ENCODE results near the gene TXNRD1.

TXNRD1 gene

GRCh38 chr12:104249017-104249416, 33.4 kb downstream of the TXNRD1 start:
- TF ChIP-seq CTCF (IDR thresholded peaks at IDR 0.05; ENCODE audit: low read depth, low read length, missing control alignments): no peak
- no peak for DNase-seq (ENCODE audit: low read depth)
- H3K4me3 ChIP-seq (ENCODE audit: low read depth, low read length): no peak overlapping the region

- no peak for DNase-seq (ENCODE audit: low read depth)
- no peak for TF ChIP-seq CTCF (IDR thresholded peaks at IDR 0.05; ENCODE audit: low read depth, low read length, missing control alignments)
- H3K4me3 ChIP-seq (ENCODE audit: low read depth, low read length): no peak overlapping the region
Measured at GRCh38 chr12:104249898-104250297, 34.3 kb downstream of the TXNRD1 start.

- no peak overlapping the region for H3K4me3 ChIP-seq (ENCODE audit: low read depth, low read length)
- TF ChIP-seq CTCF (IDR thresholded peaks at IDR 0.05; ENCODE audit: low read depth, low read length, missing control alignments): no peak
- DNase-seq (ENCODE audit: low read depth): no peak
Measured at GRCh38 chr12:104250366-104251125, 35.0 kb downstream of the TXNRD1 start.

GRCh38 chr12:104257913-104258472, 42.4 kb downstream of the TXNRD1 start:
- no peak for TF ChIP-seq CTCF (IDR thresholded peaks at IDR 0.05; ENCODE audit: low read depth, low read length, missing control alignments)
- no peak overlapping the region for H3K4me3 ChIP-seq (ENCODE audit: low read depth, low read length)
- no peak for DNase-seq (ENCODE audit: low read depth)

- no peak for TF ChIP-seq CTCF (IDR thresholded peaks at IDR 0.05; ENCODE audit: low read depth, low read length, missing control alignments)
- no peak for DNase-seq (ENCODE audit: low read depth)
- H3K4me3 ChIP-seq (ENCODE audit: low read depth, low read length): no peak overlapping the region
Measured at GRCh38 chr12:104258476-104259067, 43.0 kb downstream of the TXNRD1 start.

- DNase-seq (ENCODE audit: low read depth): no peak
- no peak for TF ChIP-seq CTCF (IDR thresholded peaks at IDR 0.05; ENCODE audit: low read depth, low read length, missing control alignments)
- H3K4me3 ChIP-seq (ENCODE audit: low read depth, low read length): no peak overlapping the region
Measured at GRCh38 chr12:104263026-104263425, 47.4 kb downstream of the TXNRD1 start.
